HepG2 (cell line): ENCODE data around the gene TGFA. TPM values are rescaled to one million over a fixed set of nuclear protein-coding genes. Genes with fewer than 3 reads are reported as not detected.

Source experiments
- CEBPZ ChIP-seq: IDR thresholded peaks from 2 replicates; pipeline ENCODE4 v1.6.1; 2012; ENCODE audit warnings: low read length, improper control_type of control experiment
- CREB1 ChIP-seq, 2 experiments: fragments of 450-650 bp in 1 of 2; IDR thresholded peaks; 2 replicates each; pipeline ENCODE4 v1.6.1; 2016 to 2017; ENCODE audit warnings: control low read depth in 1 of 2, mild to moderate bottlenecking in 1 of 2, missing compliant biosample characterization in 1 of 2, missing genetic modification characterization in 1 of 2
- GZF1 ChIP-seq: sonication (generic); formaldehyde crosslinking; IDR thresholded peaks from 2 replicates; pipeline ENCODE4 v1.5.1; 2020; ENCODE audit warnings: mild to moderate bottlenecking, missing genetic modification reagents
- MATR3 ChIP-seq: sonication (generic); formaldehyde crosslinking; IDR thresholded peaks from 2 replicates; pipeline ENCODE4 v1.4.0; 2020; ENCODE audit warnings: missing genetic modification reagents
- MED8 ChIP-seq: sonication (generic); formaldehyde crosslinking; IDR thresholded peaks from 2 replicates; pipeline ENCODE4 v1.8.1; 2023; ENCODE audit warnings: mild to moderate bottlenecking, missing genetic modification reagents; ENCODE audit not compliant: insufficient replicate concordance
- TAF15 ChIP-seq: fragments of 200-400 bp; formaldehyde crosslinking; IDR thresholded peaks from one replicate; pipeline ENCODE4 v1.6.1; 2018; ENCODE audit warnings: mild to moderate bottlenecking, low read depth, low read length; ENCODE audit not compliant: poor library complexity, severe bottlenecking
- TFAP4 ChIP-seq: sonication (generic); IDR thresholded peaks from 2 replicates; pipeline ENCODE4 v1.6.1; 2016; ENCODE audit warnings: low read depth, borderline replicate concordance
- THAP9 ChIP-seq: sonication (generic); formaldehyde crosslinking; IDR thresholded peaks from 2 replicates; pipeline ENCODE4; 2020; ENCODE audit warnings: missing genetic modification reagents, mild to moderate bottlenecking, borderline replicate concordance
- ZBED4 ChIP-seq: sonication (generic); formaldehyde crosslinking; IDR thresholded peaks from 2 replicates; pipeline ENCODE4 v1.4.0; 2020; ENCODE audit warnings: missing genetic modification reagents, borderline replicate concordance
- ZBTB37 ChIP-seq: sonication (generic); formaldehyde crosslinking; IDR thresholded peaks from 2 replicates; pipeline ENCODE4 v1.4.0; 2020; ENCODE audit warnings: mild to moderate bottlenecking, missing genetic modification reagents
- ZFP36 ChIP-seq: fragments of 150-350 bp; IDR thresholded peaks from 2 replicates; pipeline ENCODE4 v1.6.1; 2018; ENCODE audit warnings: borderline replicate concordance, low read length, low read depth; ENCODE audit not compliant: partially characterized antibody
- ZNF275 ChIP-seq: sonication (generic); formaldehyde crosslinking; IDR thresholded peaks from 2 replicates; pipeline ENCODE4 v1.8.0; 2022; ENCODE audit warnings: missing genetic modification reagents, mild to moderate bottlenecking, inconsistent platforms, borderline replicate concordance
- polyA plus RNA-seq, 8 experiments: library from polyadenylated mRNA; depleted of rRNA in 3 of 8; stranded (reverse) in 7 of 8; unstranded in 1 of 8; fragments of >200 nt; fragmentation: Illumina TruSeq in 4 of 8; extraction: Trizol in 4 of 8; gene quantifications; 2 replicates each; pipeline versions ENCODE4 v1.2.1 to v1.2.3, GENCODE V29; 2011 to 2016; ENCODE audit warnings: low read depth in 4 of 8, missing spikeins in 1 of 8, mixed read lengths in 1 of 8; ENCODE audit not compliant: insufficient read depth in 1 of 8
- total RNA-seq, 5 experiments: library from RNA; depleted of rRNA; stranded (reverse); fragments of >200 nt; fragmentation: Illumina TruSeq; extraction: Trizol; gene quantifications; 2 replicates each; pipeline ENCODE4 v1.2.3, GENCODE V29; 2016; ENCODE audit warnings: low read depth in 1 of 5

The TGFA gene
- total and polyA plus RNA-seq, 2 of the 13 experiments (the other 11 are each of a cell fraction or from before 2014, with no cell fraction given), result 7.8 to 15.3 TPM

- TF ChIP-seq ZBTB37 (no peak), MATR3 (CRISPR knock-in tag) (no peak), MED8 (CRISPR knock-in tag) (no peak), TAF15 (no peak), ZNF275 (no peak), CEBPZ (no peak), ZFP36 (no peak), TFAP4 (no peak), GZF1 (no peak), THAP9 (no peak), ZBED4 (CRISPR knock-in tag) (peak; percentile 58; the same call in 1 of the 2 replicates), CREB1 (IDR thresholded peaks at IDR 0.05) (no peak), CREB1 (CRISPR knock-in tag; IDR thresholded peaks at IDR 0.05) (no peak; the same call in 1 of the 2 replicates)
These were observed 49.7 kb downstream of the TGFA start (continued) for GRCh38 chr2:70503896-70504295.
